A673 (cell line): ENCODE results near the gene KAT8. TPM values are rescaled to one million over a fixed set of nuclear protein-coding genes. Genes with fewer than 3 reads are reported as not detected.

Experiments
- BruUV-seq: library from RNA; stranded (reverse); fragments of 400-500 nt; replicated peaks from 2 replicates; lab custom pipeline; 2021; lab: Mats Ljungman, UMichigan
- CTCF ChIA-PET: fragments of 300-600 bp; sonication (Branson Sonifier 250); formaldehyde crosslinking; loops from one replicate; lab custom pipeline; 2022; ENCODE audit warnings: antibody characterized with exemption; lab: Charles Lee
- POLR2A ChIA-PET: fragments of 300-600 bp; sonication (Branson Sonifier 250); formaldehyde crosslinking; loops from one replicate; lab custom pipeline; 2022; ENCODE audit warnings: antibody characterized with exemption; ENCODE audit not compliant: low non-redundant PET; lab: Charles Lee
- DNase-seq: peaks from one replicate; pipeline ENCODE4 v3.0.0-alpha.2; 2015; ENCODE audit warnings: low spot score
- H3K27ac ChIP-seq: fragments of 200-600 bp; sonication (generic); 2 replicates; pipeline ENCODE4 v1.5.1; 2016; ENCODE audit warnings: mixed run types, low read depth, mild to moderate bottlenecking, mixed read lengths, antibody characterized with exemption, low read length; ENCODE audit not compliant: poor library complexity, severe bottlenecking
- H3K27me3 ChIP-seq: fragments of 200-600 bp; sonication (generic); replicated peaks from 2 replicates; pipeline ENCODE4 v1.6.1; 2017; ENCODE audit warnings: mixed run types, low read depth, mild to moderate bottlenecking, mixed read lengths, antibody characterized with exemption, low read length; ENCODE audit not compliant: insufficient read depth, poor library complexity
- H3K36me3 ChIP-seq: fragments of 200-600 bp; sonication (generic); 2 replicates; pipeline ENCODE4 v1.6.1; 2016; ENCODE audit warnings: mixed run types, mild to moderate bottlenecking, mixed read lengths, antibody characterized with exemption, low read length; ENCODE audit not compliant: insufficient read depth, poor library complexity, severe bottlenecking
- H3K4me1 ChIP-seq: fragments of 200-600 bp; sonication (generic); 2 replicates; pipeline ENCODE4 v1.6.1; 2017; ENCODE audit warnings: mixed run types, mild to moderate bottlenecking, mixed read lengths, antibody characterized with exemption, low read length; ENCODE audit not compliant: insufficient read depth, poor library complexity, severe bottlenecking
- H3K4me3 ChIP-seq: fragments of 200-600 bp; sonication (generic); 2 replicates; pipeline ENCODE4 v1.5.1; 2016; ENCODE audit warnings: low read depth, mixed run types, mild to moderate bottlenecking, mixed read lengths, low read length; ENCODE audit not compliant: poor library complexity, severe bottlenecking
- H3K9me3 ChIP-seq: fragments of 200-600 bp; sonication (generic); 2 replicates; pipeline ENCODE4 v1.6.1; 2016; ENCODE audit warnings: mixed run types, low read depth, mild to moderate bottlenecking, mixed read lengths, antibody characterized with exemption, low read length; ENCODE audit not compliant: poor library complexity, severe bottlenecking
- CTCF ChIP-seq: fragments of 300-800, 200-600 bp; sonication (generic); conservative IDR thresholded peaks from 2 replicates; pipeline ENCODE4 v1.5.1; 2017; ENCODE audit warnings: low read depth, mild to moderate bottlenecking, antibody characterized with exemption, low read length, moderate library complexity, mixed read lengths
- EZH2 ChIP-seq: fragments of 200-600 bp; sonication (generic); IDR thresholded peaks from 2 replicates; pipeline ENCODE4 v1.6.1; 2017; ENCODE audit warnings: borderline replicate concordance, low read depth, mild to moderate bottlenecking, mixed read lengths, antibody characterized with exemption, low read length; ENCODE audit not compliant: poor library complexity, severe bottlenecking
- intact Hi-C: fragments of 100-400 bp; cut with micrococcal nuclease; formaldehyde crosslinking; loops from one replicate; pipeline ENCODE4 v1.10.0; 2022; ENCODE audit not compliant: unreplicated experiment
- total RNA-seq: library from RNA; stranded (reverse); gene quantifications from 2 replicates; pipeline ENCODE4 v1.2.3, GENCODE V29; 2021

Gene KAT8
- total RNA-seq, 1 experiment from 2014 or later, result 65.4 TPM

DNA sequence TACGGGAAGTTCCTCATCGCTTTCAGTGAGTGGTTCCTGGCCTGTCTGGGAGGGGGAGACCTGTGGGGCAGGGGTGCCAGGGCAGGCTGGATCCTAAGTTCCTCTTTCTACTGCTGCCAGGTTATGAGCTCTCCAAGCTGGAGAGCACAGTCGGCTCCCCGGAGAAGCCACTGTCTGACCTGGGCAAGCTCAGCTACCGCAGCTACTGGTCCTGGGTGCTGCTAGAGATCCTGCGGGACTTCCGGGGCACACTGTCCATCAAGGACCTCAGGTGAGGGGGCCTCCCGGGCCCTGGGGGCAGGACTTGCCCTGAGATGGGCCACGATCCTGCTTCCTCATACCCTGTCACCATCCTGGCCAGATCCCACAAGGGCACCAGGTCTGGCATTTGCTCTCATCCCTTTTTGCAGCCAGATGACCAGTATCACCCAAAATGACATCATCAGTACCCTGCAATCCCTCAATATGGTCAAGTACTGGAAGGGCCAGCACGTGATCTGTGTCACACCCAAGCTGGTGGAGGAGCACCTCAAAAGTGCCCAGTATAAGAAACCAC is 12.9 kb downstream of the KAT8 start:
- no peak overlapping the region for H3K27ac ChIP-seq
- intact Hi-C loops, result no loop called here

DNA sequence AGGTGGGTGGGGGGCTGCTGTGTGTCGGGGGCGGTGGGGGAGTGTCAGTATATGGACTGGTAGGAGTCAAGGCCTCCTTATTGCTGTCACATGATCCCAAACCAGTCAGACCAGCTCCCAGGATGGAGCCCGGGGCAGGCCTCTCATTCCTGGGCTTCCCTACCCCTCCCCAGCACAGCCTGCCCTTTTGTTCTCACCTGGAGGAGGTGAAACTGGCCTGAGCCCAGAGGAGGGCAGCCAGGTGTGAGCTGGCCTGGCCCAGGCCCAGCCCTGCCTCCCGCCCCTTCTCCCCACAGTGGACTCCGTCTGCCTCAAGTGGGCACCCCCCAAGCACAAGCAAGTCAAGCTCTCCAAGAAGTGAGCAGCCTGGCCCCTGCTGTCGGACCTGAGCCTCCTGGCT is 13.4 kb downstream of the KAT8 start:
- POLR2A ChIA-PET, result no interaction called here
- DNase-seq, result no peak

More for the DNA sequence above, 12.9 kb downstream of the KAT8 start:
- Histone ChIP-seq H3K4me3 (no peak overlapping the region), H3K9me3 (no peaks in the 10 kb centered on the region), H3K36me3 (peaks cover 8% of the 10 kb centered on the region), H3K4me1 (no peaks in the 10 kb centered on the region), H3K27me3 (no peaks in the 10 kb centered on the region)
- no peak for TF ChIP-seq EZH2
- TF ChIP-seq CTCF, result no peak
- no TSS peak for BruUV-seq
- ChIA-PET CTCF (no interaction called here), POLR2A (no interaction called here)
- no peak for DNase-seq

GRCh38 chr16:31131416-31131815 is 14.0 kb downstream of the KAT8 start:
- no peak for DNase-seq
- Histone ChIP-seq H3K9me3 (no peaks in the 10 kb centered on the region), H3K4me1 (no peaks in the 10 kb centered on the region), H3K27ac (no peak overlapping the region), H3K36me3 (peaks cover 8% of the 10 kb centered on the region), H3K27me3 (no peaks in the 10 kb centered on the region), H3K4me3 (no peak overlapping the region)
- intact Hi-C loops, result no loop called here
- no TSS peak for BruUV-seq
- ChIA-PET POLR2A (no interaction called here), CTCF (no interaction called here)
- TF ChIP-seq EZH2, result no peak
- no peak for TF ChIP-seq CTCF

More for the DNA sequence above, 13.4 kb downstream of the KAT8 start:
- Histone ChIP-seq H3K27me3 (no peaks in the 10 kb centered on the region), H3K27ac (no peak overlapping the region), H3K36me3 (peaks cover 8% of the 10 kb centered on the region), H3K9me3 (no peaks in the 10 kb centered on the region), H3K4me1 (no peaks in the 10 kb centered on the region), H3K4me3 (no peak overlapping the region)
- CTCF ChIA-PET, result no interaction called here
- intact Hi-C loops, result no loop called here
- no peak for TF ChIP-seq CTCF
- TF ChIP-seq EZH2, result no peak
- BruUV-seq, result no TSS peak
